Gastrocnemius medialis (tissue), 4 donors: ENCODE results near the gene WWOX. TPM values are rescaled to one million over a fixed set of nuclear protein-coding genes. Genes with fewer than 3 reads are reported as not detected.

Experiments
- ATAC-seq, 2 donors: fragments of 150-250 bp; one replicate each; pipeline ENCODE4 v1.9.1; 2016
- DNase-seq, 2 donors: peaks; one replicate each; pipeline ENCODE4 v3.0.0-alpha.2; 2019
- H3K27ac ChIP-seq, 4 donors: fragments of 200-600 bp; sonication (generic); 1 replicate in 1 of 4; 2 replicates in 3 of 4; pipeline ENCODE4 v1.5.1; 2016 to 2018; ENCODE audit warnings: mild to moderate bottlenecking in 2 of 4, moderate library complexity in 1 of 4
- H3K27me3 ChIP-seq, 3 donors: fragments of 200-600 bp; sonication (generic) in 2 of 3; 1 replicate in 1 of 3; 2 replicates in 2 of 3; pipeline versions ENCODE4 v1.5.1 to v1.6.0; 2016 to 2019; ENCODE audit warnings: mild to moderate bottlenecking in 1 of 3, moderate library complexity in 1 of 3
- H3K36me3 ChIP-seq, 2 donors: fragments of 200-600 bp; sonication (generic) in 1 of 2; one replicate each; pipeline ENCODE4 v1.5.1; 2017 to 2018
- H3K4me1 ChIP-seq, 2 donors: fragments of 200-600 bp; sonication (generic) in 1 of 2; one replicate each; pipeline ENCODE4 v1.5.1; 2016 to 2017; ENCODE audit warnings: mild to moderate bottlenecking in 2 of 2
- H3K4me3 ChIP-seq, 4 donors: fragments of 200-600 bp; sonication (generic) in 3 of 4; 1 replicate in 1 of 4; 2 replicates in 3 of 4; pipeline ENCODE4 v1.5.1; 2016 to 2019; ENCODE audit warnings: mild to moderate bottlenecking in 2 of 4
- H3K9me3 ChIP-seq, 3 donors: fragments of 200-600 bp; sonication (generic) in 2 of 3; 1 replicate in 1 of 3; 2 replicates in 2 of 3; pipeline ENCODE4 v1.5.1; 2016 to 2019
- CTCF ChIP-seq, 5 experiments: fragments of 450-650 bp in 3 of 5; fragments of 200-600 bp in 2 of 5; sonication (generic) in 2 of 5; IDR thresholded peaks in 4 of 5; conservative IDR thresholded peaks in 1 of 5; 1 replicate in 4 of 5; 2 replicates in 1 of 5; pipeline ENCODE4 v1.5.1; 2016 to 2019; ENCODE audit warnings: antibody characterized with exemption in 5 of 5, mild to moderate bottlenecking in 3 of 5, moderate library complexity in 3 of 5
- POLR2A ChIP-seq, 2 donors: fragments of 450-650 bp; IDR thresholded peaks; one replicate each; pipeline ENCODE4 v1.6.1; 2017; ENCODE audit warnings: antibody characterized with exemption in 2 of 2, mild to moderate bottlenecking in 2 of 2, moderate library complexity in 2 of 2
- in situ Hi-C, 4 donors: fragments of 200-750 bp; cut with MboI; loops; one replicate each; pipeline versions ENCODE4 v1.15.0 to v1.8.0; 2017; ENCODE audit warnings: low sequenced_read_pairs in 4 of 4
- intact Hi-C: fragments of 100-400 bp; cut with DNase I; formaldehyde crosslinking; loops from one replicate; pipeline ENCODE4 v1.15.1; 2023; ENCODE audit warnings: low total_unique reads
- total RNA-seq, 4 donors: library from RNA; depleted of rRNA; stranded (reverse); fragments of >200 nt; gene quantifications; one replicate each; pipeline versions ENCODE4 v1.1.0 to v1.2.3, GENCODE V29; 2016

WWOX gene
- total RNA-seq, 4 donors from 2014 or later: 3.3 to 13.0 (median 6.0) TPM

- no peak overlapping the region for H3K27ac ChIP-seq
- H3K4me3 ChIP-seq: no peak overlapping the region
- DNase-seq: no peak
- H3K4me1 ChIP-seq: peaks cover 0 to 5% of the 10 kb centered on the region in 2 donors
- TF ChIP-seq POLR2A (IDR thresholded peaks at IDR 0.05): no peak
- TF ChIP-seq CTCF (IDR thresholded peaks at IDR 0.05 in 4 of 5, conservative IDR thresholded peaks at IDR 0.05 in 1 of 5): no peak
- H3K9me3 ChIP-seq: no peaks in the 10 kb centered on the region
- no peaks in the 10 kb centered on the region for H3K27me3 ChIP-seq
- in situ Hi-C loops (no loop called here), intact Hi-C loops (no loop called here)
- H3K36me3 ChIP-seq: no peaks in the 10 kb centered on the region
- no peak for ATAC-seq
Observed at GRCh38 chr16:78249832-78250231, 150.4 kb downstream of the WWOX start.

- H3K36me3 ChIP-seq: no peaks in the 10 kb centered on the region
- ATAC-seq: no peak
- no peak overlapping the region for H3K4me3 ChIP-seq
- DNase-seq: no peak
- intact Hi-C loops: no loop called here
- TF ChIP-seq CTCF (IDR thresholded peaks at IDR 0.05 in 4 of 5, conservative IDR thresholded peaks at IDR 0.05 in 1 of 5) (no peak), POLR2A (IDR thresholded peaks at IDR 0.05) (no peak)
- no peaks in the 10 kb centered on the region for H3K9me3 ChIP-seq
- H3K27me3 ChIP-seq: no peaks in the 10 kb centered on the region
- in situ Hi-C loops: no loop called here
- H3K4me1 ChIP-seq: peaks cover 0 to 5% of the 10 kb centered on the region in 2 donors
- no peak overlapping the region for H3K27ac ChIP-seq
Observed at GRCh38 chr16:78251115-78251514, 151.7 kb downstream of the WWOX start.

- no peak for DNase-seq
- Histone ChIP-seq H3K9me3 (no peaks in the 10 kb centered on the region), H3K4me3 (no peak overlapping the region), H3K36me3 (no peaks in the 10 kb centered on the region), H3K4me1 (peaks cover 0 to 5% of the 10 kb centered on the region in 2 donors), H3K27me3 (no peaks in the 10 kb centered on the region), H3K27ac (no peak overlapping the region)
- intact Hi-C loops (no loop called here), in situ Hi-C loops (no loop called here)
- no peak for TF ChIP-seq CTCF (IDR thresholded peaks at IDR 0.05 in 4 of 5, conservative IDR thresholded peaks at IDR 0.05 in 1 of 5)
- no peak for TF ChIP-seq POLR2A (IDR thresholded peaks at IDR 0.05)
- no peak for ATAC-seq
Observed at GRCh38 chr16:78252757-78253156, 153.3 kb downstream of the WWOX start.

- H3K9me3 ChIP-seq: no peaks in the 10 kb centered on the region
- no peak for DNase-seq
- ATAC-seq: no peak
- no peaks in the 10 kb centered on the region for H3K27me3 ChIP-seq
- H3K36me3 ChIP-seq: no peaks in the 10 kb centered on the region
- no peak overlapping the region for H3K4me3 ChIP-seq
- in situ Hi-C loops (no loop called here), intact Hi-C loops (no loop called here)
- TF ChIP-seq POLR2A (IDR thresholded peaks at IDR 0.05) (no peak), CTCF (IDR thresholded peaks at IDR 0.05 in 4 of 5, conservative IDR thresholded peaks at IDR 0.05 in 1 of 5) (no peak)
- peaks cover 0 to 5% of the 10 kb centered on the region in 2 donors for H3K4me1 ChIP-seq
- no peak overlapping the region for H3K27ac ChIP-seq
Observed at GRCh38 chr16:78254841-78255240, 155.4 kb downstream of the WWOX start.

- TF ChIP-seq POLR2A (IDR thresholded peaks at IDR 0.05) (no peak), CTCF (IDR thresholded peaks at IDR 0.05 in 4 of 5, conservative IDR thresholded peaks at IDR 0.05 in 1 of 5) (no peak)
- DNase-seq: no peak
- intact Hi-C loops (no loop called here), in situ Hi-C loops (no loop called here)
- Histone ChIP-seq H3K27ac (no peak overlapping the region), H3K27me3 (no peaks in the 10 kb centered on the region), H3K4me1 (no peaks in the 10 kb centered on the region), H3K9me3 (no peaks in the 10 kb centered on the region), H3K36me3 (no peaks in the 10 kb centered on the region), H3K4me3 (no peak overlapping the region)
- ATAC-seq: no peak
Observed at GRCh38 chr16:78256686-78257375, 157.4 kb downstream of the WWOX start.
